H1 (cell line): Measurements from ENCODE around the gene CCDC169. TPM values are rescaled to one million over a fixed set of nuclear protein-coding genes. Genes with fewer than 3 reads are reported as not detected.

ENCODE experiments used
- CTCF ChIA-PET: fragments of 300-600 bp; sonication (Branson Sonifier 250); formaldehyde crosslinking; loops from one replicate; lab custom pipeline; 2021; ENCODE audit not compliant: partially characterized antibody; lab: Charles Lee
- POLR2A ChIA-PET: fragments of 300-600 bp; sonication (Branson Sonifier 250); formaldehyde crosslinking; loops from one replicate; lab custom pipeline; 2021; ENCODE audit warnings: inconsistent platforms; ENCODE audit not compliant: partially characterized antibody; lab: Charles Lee
- DNase-seq, 2 experiments: peaks; one replicate each; pipeline versions ENCODE4 v3.0.0 to v3.0.0-alpha.2; 2010 to 2022; ENCODE audit warnings: low spot score in 2 of 2, low read depth in 1 of 2, mixed read lengths in 1 of 2
- FAIRE-seq: peaks from 2 replicates; lab custom pipeline; 2011; peaks lifted over from hg19 to GRCh38; lab: Jason Lieb, UNC
- H2AFZ ChIP-seq: 2 replicates; pipeline ENCODE4 v1.8.1; 2012; ENCODE audit warnings: low read length, inconsistent platforms
- H2AK5ac ChIP-seq: 2 replicates; pipeline ENCODE4 v1.6.1; 2013; ENCODE audit warnings: low read depth, low read length
- H2BK120ac ChIP-seq: replicated peaks from 2 replicates; pipeline ENCODE3; 2013; ENCODE audit warnings: low read depth, low read length, inconsistent platforms
- H2BK12ac ChIP-seq: 2 replicates; pipeline ENCODE4 v1.6.1; 2013; ENCODE audit warnings: low read depth, low read length
- H2BK15ac ChIP-seq: 2 replicates; pipeline ENCODE4 v1.6.1; 2013; ENCODE audit warnings: low read length
- H2BK20ac ChIP-seq: 2 replicates; pipeline ENCODE4 v1.6.1; 2013; ENCODE audit warnings: low read length
- H2BK5ac ChIP-seq: 2 replicates; pipeline ENCODE4 v1.6.1; 2013; ENCODE audit warnings: low read depth, low read length
- H3K14ac ChIP-seq: 2 replicates; pipeline ENCODE4 v1.6.1; 2013; ENCODE audit warnings: inconsistent platforms; ENCODE audit not compliant: insufficient read length
- H3K18ac ChIP-seq: 2 replicates; pipeline ENCODE4 v1.6.1; 2013; ENCODE audit warnings: low read length; ENCODE audit errors: extremely low read depth
- H3K23ac ChIP-seq: 2 replicates; pipeline ENCODE4 v1.6.1; 2013; ENCODE audit warnings: inconsistent platforms; ENCODE audit not compliant: insufficient read length
- H3K23me2 ChIP-seq: 2 replicates; pipeline ENCODE4 v1.6.1; 2013; ENCODE audit warnings: low read depth, low read length
- H3K27ac ChIP-seq: 2 replicates; pipeline ENCODE4 v1.6.1; 2011; ENCODE audit warnings: low read depth, low read length, inconsistent platforms
- H3K27me3 ChIP-seq, 4 experiments: replicated peaks in 1 of 4; 1 replicate in 1 of 4; 2 replicates in 3 of 4; pipeline versions ENCODE4 v1.6.1 to v1.8.1; 2011 to 2013; ENCODE audit warnings: low read length in 3 of 4, mild to moderate bottlenecking in 3 of 4, inconsistent platforms in 2 of 4, mixed read lengths in 2 of 4, moderate library complexity in 1 of 4; ENCODE audit not compliant: control insufficient read depth in 3 of 4, insufficient read depth in 3 of 4; ENCODE audit errors: extremely low read depth in 1 of 4
- H3K36me3 ChIP-seq, 4 experiments: 2 replicates each; pipeline versions ENCODE4 v1.6.1 to v1.8.1; 2011 to 2013; ENCODE audit warnings: mild to moderate bottlenecking in 4 of 4, low read length in 3 of 4, moderate library complexity in 2 of 4, control low read depth in 1 of 4, inconsistent platforms in 1 of 4; ENCODE audit not compliant: insufficient read depth in 4 of 4, control insufficient read depth in 2 of 4
- H3K4ac ChIP-seq: replicated peaks from 2 replicates; pipeline ENCODE3; 2013; ENCODE audit warnings: low read length, low read depth, mixed read lengths, inconsistent platforms; ENCODE audit not compliant: insufficient read length
- H3K4me1 ChIP-seq, 4 experiments: replicated peaks in 1 of 4; 1 replicate in 1 of 4; 2 replicates in 3 of 4; pipeline versions ENCODE4 v1.6.1 to v1.8.1; 2011 to 2013; ENCODE audit warnings: low read length in 3 of 4, inconsistent platforms in 2 of 4, mixed read lengths in 1 of 4; ENCODE audit not compliant: insufficient read depth in 4 of 4, control insufficient read depth in 3 of 4
- H3K4me2 ChIP-seq, 2 experiments: 2 replicates each; pipeline versions ENCODE4 v1.6.1 to v1.8.1; 2011 to 2013; ENCODE audit warnings: low read depth in 2 of 2, low read length in 2 of 2, control low read depth in 1 of 2, inconsistent platforms in 1 of 2, mild to moderate bottlenecking in 1 of 2; ENCODE audit not compliant: insufficient read depth in 1 of 2
- H3K4me3 ChIP-seq, 4 experiments: fragments of 200-600, 300-600 bp in 1 of 4; sonication (generic), shearing (Covaris generic), sonication (Bioruptor Twin) in 1 of 4; 2 replicates each; pipeline versions ENCODE4 v1.5.1 to v1.8.1; 2011 to 2016; ENCODE audit warnings: low read length in 4 of 4, low read depth in 3 of 4, control low read depth in 2 of 4, inconsistent platforms in 2 of 4, mild to moderate bottlenecking in 2 of 4, mixed read lengths in 1 of 4, moderate library complexity in 1 of 4; ENCODE audit not compliant: insufficient read depth in 2 of 4; ENCODE audit errors: extremely low read depth in 1 of 4
- H3K56ac ChIP-seq: replicated peaks from 2 replicates; pipeline ENCODE3; 2013; ENCODE audit warnings: low read depth, mild to moderate bottlenecking, mixed read lengths, low read length, inconsistent platforms; ENCODE audit not compliant: insufficient read length
- H3K79me1 ChIP-seq: 2 replicates; pipeline ENCODE4 v1.6.1; 2013; ENCODE audit warnings: low read depth, low read length, control low read depth
- H3K79me2 ChIP-seq, 2 experiments: 2 replicates each; pipeline versions ENCODE4 v1.6.1 to v1.8.1; 2012 to 2013; ENCODE audit warnings: low read length in 2 of 2, mild to moderate bottlenecking in 2 of 2, inconsistent platforms in 1 of 2; ENCODE audit not compliant: insufficient read depth in 2 of 2, control insufficient read depth in 1 of 2
- H3K9ac ChIP-seq, 4 experiments: replicated peaks in 1 of 4; 1 replicate in 1 of 4; 2 replicates in 3 of 4; pipeline versions ENCODE4 v1.6.1 to v1.8.1; 2011 to 2013; ENCODE audit warnings: low read depth in 3 of 4, low read length in 3 of 4, control low read depth in 2 of 4, mild to moderate bottlenecking in 2 of 4, moderate library complexity in 2 of 4, inconsistent platforms in 1 of 4; ENCODE audit errors: extremely low read depth in 1 of 4
- H3K9me3 ChIP-seq, 2 experiments: 2 replicates each; pipeline versions ENCODE4 v1.6.1 to v1.8.1; 2012 to 2013; ENCODE audit warnings: mild to moderate bottlenecking in 2 of 2, moderate library complexity in 2 of 2, control low read depth in 1 of 2, inconsistent platforms in 1 of 2, low read depth in 1 of 2, low read length in 1 of 2, mixed read lengths in 1 of 2; ENCODE audit not compliant: insufficient read depth in 2 of 2
- H4K20me1 ChIP-seq, 2 experiments: replicated peaks in 1 of 2; 2 replicates each; pipeline versions ENCODE3 to v1.8.1; 2011 to 2013; ENCODE audit warnings: inconsistent platforms in 2 of 2, low read length in 2 of 2, mild to moderate bottlenecking in 1 of 2; ENCODE audit not compliant: insufficient read depth in 2 of 2, control insufficient read depth in 1 of 2
- H4K5ac ChIP-seq: 2 replicates; pipeline ENCODE4 v1.6.1; 2013; ENCODE audit warnings: low read length, low read depth, mixed read lengths, inconsistent platforms; ENCODE audit not compliant: insufficient read length
- H4K8ac ChIP-seq: 2 replicates; pipeline ENCODE4 v1.8.0; 2013; ENCODE audit warnings: mild to moderate bottlenecking, moderate library complexity, low read length, inconsistent platforms; ENCODE audit not compliant: insufficient read depth; ENCODE audit errors: extremely low read depth
- H4K91ac ChIP-seq: replicated peaks from 2 replicates; pipeline ENCODE3; 2013; ENCODE audit warnings: low read length, mixed read lengths, inconsistent platforms; ENCODE audit not compliant: insufficient read length
- ASH2L ChIP-seq: fragments of 200-600, 300-600 bp; sonication (generic); IDR thresholded peaks from one replicate; pipeline ENCODE4 v1.7.1; 2017; ENCODE audit warnings: low read length
- CHD1 ChIP-seq: IDR thresholded peaks from 2 replicates; pipeline ENCODE4 v1.6.1; 2012; ENCODE audit warnings: low read depth, low read length, improper control_type of control experiment
- CREB1 ChIP-seq: IDR thresholded peaks from 2 replicates; pipeline ENCODE4 v1.6.1; 2012; ENCODE audit warnings: inconsistent platforms
- EP300 ChIP-seq, 2 experiments: IDR thresholded peaks; 1 replicate in 1 of 2; 2 replicates in 1 of 2; pipeline ENCODE4 v1.6.1; 2011 to 2012; ENCODE audit warnings: low read depth in 2 of 2, low read length in 2 of 2, mild to moderate bottlenecking in 2 of 2, borderline replicate concordance in 1 of 2, inconsistent platforms in 1 of 2, moderate library complexity in 1 of 2
- FOSL1 ChIP-seq: IDR thresholded peaks from 2 replicates; pipeline ENCODE4 v1.6.1; 2011; ENCODE audit warnings: mild to moderate bottlenecking, low read depth, low read length, moderate library complexity; ENCODE audit not compliant: insufficient read depth
- HDAC2 ChIP-seq, 2 experiments: fragments of 300-600 bp in 1 of 2; sonication (generic) in 1 of 2; IDR thresholded peaks; 2 replicates each; pipeline ENCODE4 v1.6.1; 2011 to 2012; ENCODE audit warnings: low read depth in 2 of 2, low read length in 2 of 2, mild to moderate bottlenecking in 2 of 2, moderate library complexity in 2 of 2, borderline replicate concordance in 1 of 2, inconsistent platforms in 1 of 2
- KDM1A ChIP-seq: fragments of 200-600, 300-600 bp; sonication (generic); IDR thresholded peaks from 2 replicates; pipeline ENCODE4 v1.7.1; 2016; ENCODE audit warnings: mild to moderate bottlenecking, low read length, borderline replicate concordance
- MAFK ChIP-seq: IDR thresholded peaks from 2 replicates; pipeline ENCODE4 v1.6.1; 2012; ENCODE audit warnings: low read depth, mild to moderate bottlenecking, improper control_type of control experiment, low read length
- SIX5 ChIP-seq: IDR thresholded peaks from 2 replicates; pipeline ENCODE4 v1.6.1; 2011; ENCODE audit warnings: mild to moderate bottlenecking, low read depth, low read length
- SP2 ChIP-seq: IDR thresholded peaks from 2 replicates; pipeline ENCODE4 v1.6.1; 2012; ENCODE audit warnings: mild to moderate bottlenecking, low read length, inconsistent platforms
- TAF7 ChIP-seq: optimal IDR thresholded peaks from 2 replicates; pipeline ENCODE3; 2011; ENCODE audit warnings: low read depth, mild to moderate bottlenecking, inconsistent platforms, low read length, moderate library complexity, borderline replicate concordance
- USF2 ChIP-seq: IDR thresholded peaks from 2 replicates; pipeline ENCODE4 v1.6.1; 2011; ENCODE audit warnings: low read length, improper control_type of control experiment
- WGBS, 2 experiments: shearing (Covaris generic) in 1 of 2; methylation state at CpG; one replicate each; pipeline versions ENCODE4 v1.1.6 to v1.1.7; 2013 to 2015; ENCODE audit warnings: low lambda C conversion rate in 2 of 2, mixed read lengths in 2 of 2, inconsistent platforms in 1 of 2, low coverage in 1 of 2, missing lambda C conversion rate in 1 of 2; ENCODE audit not compliant: insufficient replicate concordance in 2 of 2, insufficient coverage in 1 of 2, insufficient read length in 1 of 2; ENCODE audit errors: extremely low coverage in 1 of 2, missing lambda C conversion rate in 1 of 2; 5-methylcytosine and 5-hydroxymethylcytosine counted together
- polyA plus RNA-seq, 7 experiments: library from polyadenylated mRNA; depleted of rRNA in 3 of 7; stranded (reverse) in 5 of 7; unstranded in 2 of 7; fragments of >200 nt in 5 of 7; fragments of 200-250 nt in 2 of 7; gene quantifications; 1 replicate in 5 of 7; 2 replicates in 1 of 7; 4 replicates in 1 of 7; pipeline versions ENCODE4 v1.2.1 to v1.2.3, GENCODE V29; 2011 to 2013; ENCODE audit warnings: missing spikeins in 2 of 7, mixed read lengths in 2 of 7
- total RNA-seq: library from RNA; stranded (reverse); fragmentation: NEBNext Ultra II Directional; extraction: Animal tissue kit (Norgen Biotek cat#: 25700); gene quantifications from 2 replicates; pipeline ENCODE4 v1.2.1, GENCODE V29; 2021
- TF ChIP-seq, protein P1 (sequence below): IDR thresholded peaks from 2 replicates; pipeline ENCODE4 v1.6.1; 2012; ENCODE audit warnings: inconsistent platforms

The CCDC169 gene
- total and polyA plus RNA-seq, 2 of the 8 experiments (the other 6 are each of a cell fraction or from before 2014, with no cell fraction given) = 7.2 to 44.0 TPM

GRCh38 chr13:36231236-36231635 is 66.4 kb downstream of the CCDC169 start:
- H4K20me1 ChIP-seq = no peaks in the 10 kb centered on the region
- H2BK12ac ChIP-seq = no peak overlapping the region
- H3K23ac ChIP-seq = no peak overlapping the region
- TF ChIP-seq FOSL1 = no peak
- TF ChIP-seq EP300 (IDR thresholded peaks at IDR 0.05; ENCODE audit: borderline replicate concordance in 1 of 2, low read depth in 2 of 2, low read length in 2 of 2) = no peak
- TF ChIP-seq, protein P1, sequence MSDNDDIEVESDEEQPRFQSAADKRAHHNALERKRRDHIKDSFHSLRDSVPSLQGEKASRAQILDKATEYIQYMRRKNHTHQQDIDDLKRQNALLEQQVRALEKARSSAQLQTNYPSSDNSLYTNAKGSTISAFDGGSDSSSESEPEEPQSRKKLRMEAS = no peak
- no peak for TF ChIP-seq HDAC2 (IDR thresholded peaks at IDR 0.05; ENCODE audit: borderline replicate concordance in 1 of 2, low read depth in 2 of 2, low read length in 2 of 2)
- TF ChIP-seq TAF7 = no peak
- no peak for TF ChIP-seq USF2
- TF ChIP-seq MAFK = no peak
- no peak for TF ChIP-seq CHD1
- no peak for TF ChIP-seq CREB1
- TF ChIP-seq ASH2L = no peak
- TF ChIP-seq SP2 = no peak
- no peak for TF ChIP-seq SIX5
- no peak for TF ChIP-seq KDM1A
- H2BK120ac ChIP-seq = no peak overlapping the region
- no peak overlapping the region for H3K4ac ChIP-seq
- WGBS, 2 experiments = 56% methylated on average over 3 of the region's 3 CpGs; no CpG with 5 or more reads in 1 of the 2 experiments
- no peak overlapping the region for H4K5ac ChIP-seq
- H3K79me1 ChIP-seq = no peaks in the 10 kb centered on the region
- peaks cover 0 to 14% (median 1%) of the 10 kb centered on the region in 4 experiments; a peak in 2 of 8 replicates for H3K36me3 ChIP-seq
- H3K27ac ChIP-seq = no peak overlapping the region
- H4K8ac ChIP-seq = no peak overlapping the region
- H3K18ac ChIP-seq = no peak overlapping the region
- H2BK20ac ChIP-seq = no peak overlapping the region
- no peaks in the 10 kb centered on the region for H3K79me2 ChIP-seq
- no peak overlapping the region for H3K14ac ChIP-seq
- no peak overlapping the region for H4K91ac ChIP-seq
- H3K4me3 ChIP-seq = no peak overlapping the region
- no peak overlapping the region for H2AK5ac ChIP-seq
- no peaks in the 10 kb centered on the region for H3K4me1 ChIP-seq
- H3K56ac ChIP-seq = no peak overlapping the region
- H3K23me2 ChIP-seq = no peaks in the 10 kb centered on the region
- CTCF ChIA-PET = interaction anchor here (0.6 kb wide), 1 partner anchor 103 kb away, joined by 3 read pairs; no protein-coding TSS in a partner anchor
- H2BK15ac ChIP-seq = no peak overlapping the region
- H3K27me3 ChIP-seq = peaks cover 0 to 1% (median 0%) of the 10 kb centered on the region in 4 experiments; a peak in 1 of 7 replicates
- POLR2A ChIA-PET = no interaction called here
- FAIRE-seq (no peak), DNase-seq (no peak)
- H3K4me2 ChIP-seq = no peak overlapping the region
- H2AFZ ChIP-seq = no peak overlapping the region
- no peak overlapping the region for H3K9ac ChIP-seq
- H2BK5ac ChIP-seq = no peak overlapping the region
- H3K9me3 ChIP-seq = peaks cover 0 to 7% of the 10 kb centered on the region in 2 experiments; a peak in 1 of 4 replicates
